Glutamatergic neuron (in vitro differentiated cells): ENCODE measurements around the gene BZW2. TPM values are rescaled to one million over a fixed set of nuclear protein-coding genes. Genes with fewer than 3 reads are reported as not detected.

Experiments
- DNase-seq: peaks from one replicate; pipeline ENCODE4 v3.0.0; 2022
- H3K27ac Mint-ChIP-seq: one replicate; pipeline ENCODE4 v1.8.0; 2020; ENCODE audit warnings: mild to moderate bottlenecking, mixed read lengths, inconsistent platforms; ENCODE audit not compliant: unreplicated experiment
- H3K27me3 Mint-ChIP-seq: one replicate; pipeline ENCODE4 v1.8.0; 2020; ENCODE audit warnings: mild to moderate bottlenecking, moderate library complexity, mixed read lengths, inconsistent platforms; ENCODE audit not compliant: unreplicated experiment
- H3K36me3 Mint-ChIP-seq: one replicate; pipeline ENCODE4 v1.8.0; 2020; ENCODE audit warnings: mild to moderate bottlenecking, mixed read lengths, inconsistent platforms; ENCODE audit not compliant: unreplicated experiment
- H3K4me1 Mint-ChIP-seq: one replicate; pipeline ENCODE4 v1.8.0; 2020; ENCODE audit warnings: mild to moderate bottlenecking, low read depth, mixed read lengths, inconsistent platforms; ENCODE audit not compliant: unreplicated experiment
- H3K4me3 Mint-ChIP-seq: one replicate; pipeline ENCODE4 v1.8.0; 2020; ENCODE audit warnings: mild to moderate bottlenecking, mixed read lengths, inconsistent platforms; ENCODE audit not compliant: unreplicated experiment
- H3K9me3 Mint-ChIP-seq: one replicate; pipeline ENCODE4 v1.8.0; 2020; ENCODE audit warnings: mild to moderate bottlenecking, moderate library complexity, mixed read lengths, inconsistent platforms; ENCODE audit not compliant: unreplicated experiment
- CTCF ChIP-seq: fragments of 200-600 bp; sonication (generic); IDR thresholded peaks from one replicate; pipeline ENCODE4 v1.5.0; 2021; ENCODE audit not compliant: partially characterized antibody, unreplicated experiment
- total RNA-seq: library from RNA; stranded (reverse); fragmentation: NEBNext Ultra II Directional; extraction: Animal tissue kit (Norgen Biotek cat#: 25700); gene quantifications from one replicate; pipeline ENCODE4 v1.2.1, GENCODE V29; 2021; ENCODE audit not compliant: unreplicated experiment

BZW2 gene
- total RNA-seq, 1 donor from 2014 or later, result 86.7 TPM

- peaks cover 10% of the 10 kb centered on the region for H3K9me3 Mint-ChIP-seq
- TF ChIP-seq CTCF, result no peak
- H3K27me3 Mint-ChIP-seq, result peaks cover 5% of the 10 kb centered on the region
These were observed 3.2 kb downstream of the BZW2 start for GRCh38 chr7:16649196-16649595.

GRCh38 chr7:16650266-16650665, 4.3 kb downstream of the BZW2 start:
- peaks cover 28% of the 10 kb centered on the region for H3K4me1 Mint-ChIP-seq
- H3K9me3 Mint-ChIP-seq, result peaks cover 4% of the 10 kb centered on the region
- H3K27me3 Mint-ChIP-seq, result peaks cover 5% of the 10 kb centered on the region
- DNase-seq, result no peak
- no peak overlapping the region for H3K27ac Mint-ChIP-seq
- H3K36me3 Mint-ChIP-seq, result no peaks in the 10 kb centered on the region
- TF ChIP-seq CTCF, result no peak
- H3K4me3 Mint-ChIP-seq, result no peak overlapping the region

More at GRCh38 chr7:16649196-16649595, 3.2 kb downstream of the BZW2 start:
- Mint-ChIP-seq H3K4me1 (peaks cover 31% of the 10 kb centered on the region), H3K36me3 (no peaks in the 10 kb centered on the region), H3K27ac (no peak overlapping the region), H3K4me3 (peak overlapping the region; percentile 72)
- no peak for DNase-seq

- H3K36me3 Mint-ChIP-seq, result no peaks in the 10 kb centered on the region
- peaks cover 32% of the 10 kb centered on the region for H3K4me1 Mint-ChIP-seq
- TF ChIP-seq CTCF, result no peak
- peaks cover 3% of the 10 kb centered on the region for H3K9me3 Mint-ChIP-seq
- DNase-seq, result no peak
- H3K27ac Mint-ChIP-seq, result no peak overlapping the region
- no peak overlapping the region for H3K4me3 Mint-ChIP-seq
- H3K27me3 Mint-ChIP-seq, result no peaks in the 10 kb centered on the region
These were observed 5.6 kb downstream of the BZW2 start for GRCh38 chr7:16651396-16652239.

GRCh38 chr7:16652240-16652583, 6.2 kb downstream of the BZW2 start:
- TF ChIP-seq CTCF, result no peak
- Mint-ChIP-seq H3K4me3 (no peak overlapping the region), H3K36me3 (no peaks in the 10 kb centered on the region), H3K27ac (no peak overlapping the region), H3K27me3 (no peaks in the 10 kb centered on the region), H3K9me3 (no peaks in the 10 kb centered on the region), H3K4me1 (peaks cover 35% of the 10 kb centered on the region)
- no peak for DNase-seq

GRCh38 chr7:16652888-16653287, 6.9 kb downstream of the BZW2 start:
- H3K4me3 Mint-ChIP-seq, result no peak overlapping the region
- no peaks in the 10 kb centered on the region for H3K36me3 Mint-ChIP-seq
- H3K27me3 Mint-ChIP-seq, result no peaks in the 10 kb centered on the region
- no peaks in the 10 kb centered on the region for H3K9me3 Mint-ChIP-seq
- no peak for TF ChIP-seq CTCF
- peaks cover 39% of the 10 kb centered on the region for H3K4me1 Mint-ChIP-seq
- DNase-seq, result no peak
- H3K27ac Mint-ChIP-seq, result no peak overlapping the region
